A549 (cell line): Measurements from ENCODE around the gene TMEM266. TPM values are rescaled to one million over a fixed set of nuclear protein-coding genes. Genes with fewer than 3 reads are reported as not detected.
A peak's percentile ranks its signal among the peaks of the same experiment; 100 is the strongest.

Experiments
- ATAC-seq, 2 experiments: fragments of 200-7000 bp in 1 of 2; fragments of >200 bp in 1 of 2; cut with Nextera tagmentation in 1 of 2; cut with Tn5 transposase in 1 of 2; 3 replicates each; pipeline versions ENCODE4 v1.8.0 to v1.9.1; 2018 to 2020; ENCODE audit warnings: mild to moderate bottlenecking in 1 of 2, moderate library complexity in 1 of 2
- CTCF ChIA-PET: fragments of 300-600 bp; sonication (Branson Sonifier 250); formaldehyde crosslinking; extraction: SDS; loops from one replicate; lab custom pipeline; 2021; ENCODE audit warnings: antibody characterized with exemption, inconsistent platforms; lab: Yijun Ruan, JAX
- POLR2A ChIA-PET: fragments of 350-600 bp; formaldehyde crosslinking; extraction: SDS; loops from one replicate; lab custom pipeline; 2021; ENCODE audit warnings: antibody characterized with exemption, inconsistent platforms; lab: Yijun Ruan, JAX
- DNase-seq, 2 experiments: peaks; one replicate each; pipeline versions ENCODE4 v3.0.0 to v3.0.0-alpha.2; 2011 to 2016; ENCODE audit warnings: low read depth in 1 of 2, low spot score in 1 of 2
- FAIRE-seq: peaks from 2 replicates; lab custom pipeline; 2011; peaks lifted over from hg19 to GRCh38; lab: Jason Lieb, UNC
- H3K27ac ChIP-seq, 2 experiments: fragments of >200 bp; sonication (Bioruptor Twin); formaldehyde crosslinking; 3 replicates each; pipeline ENCODE4 v1.5.1; 2016 to 2017
- H3K4me1 ChIP-seq: fragments of >200 bp; sonication (Bioruptor Twin); formaldehyde crosslinking; 3 replicates; pipeline ENCODE4 v1.6.1; 2016
- H3K4me2 ChIP-seq: fragments of >200 bp; sonication (Bioruptor Twin); formaldehyde crosslinking; 3 replicates; pipeline ENCODE4 v1.6.1; 2016
- H3K4me3 ChIP-seq: fragments of >200 bp; sonication (Bioruptor Twin); formaldehyde crosslinking; 3 replicates; pipeline ENCODE4 v1.5.1; 2016
- H3K9me3 ChIP-seq: fragments of >200 bp; sonication (Bioruptor Twin); formaldehyde crosslinking; 3 replicates; pipeline ENCODE4 v1.6.1; 2016
- BHLHE40 ChIP-seq: IDR thresholded peaks from 2 replicates; pipeline ENCODE4 v1.6.1; 2012; ENCODE audit warnings: low read depth, low read length, inconsistent platforms
- CBX2 ChIP-seq: fragments of 200-600 bp; sonication (generic); IDR thresholded peaks from 2 replicates; pipeline ENCODE4 v1.6.1; 2016; ENCODE audit warnings: low read depth, mild to moderate bottlenecking, borderline replicate concordance
- CHD4 ChIP-seq: fragments of 200-600 bp; sonication (generic); IDR thresholded peaks from 2 replicates; pipeline ENCODE4 v1.6.1; 2016; ENCODE audit warnings: antibody characterized with exemption, mild to moderate bottlenecking, borderline replicate concordance
- EHMT2 ChIP-seq: fragments of 200-600 bp; sonication (generic); IDR thresholded peaks from 2 replicates; pipeline ENCODE4 v1.6.1; 2016; ENCODE audit warnings: antibody characterized with exemption, low read depth, mild to moderate bottlenecking, moderate library complexity
- EP300 ChIP-seq, 2 experiments: fragments of >200 bp; sonication (Bioruptor Twin); formaldehyde crosslinking; IDR thresholded peaks; 2 replicates in 1 of 2; 3 replicates in 1 of 2; pipeline ENCODE4 v1.6.1; 2016 to 2017
- ESRRA ChIP-seq: fragments of 150-350 bp; IDR thresholded peaks from 2 replicates; pipeline ENCODE4 v1.6.1; 2014; ENCODE audit warnings: mild to moderate bottlenecking, low read length, borderline replicate concordance
- FOSL2 ChIP-seq, 2 experiments: fragments of 450-650 bp in 1 of 2; fragments of >200 bp in 1 of 2; sonication (Bioruptor Twin) in 1 of 2; formaldehyde crosslinking; IDR thresholded peaks; 2 replicates each; pipeline versions ENCODE4 v1.5.0 to v1.6.1; 2016 to 2020; ENCODE audit warnings: mild to moderate bottlenecking in 1 of 2, moderate library complexity in 1 of 2
- HDAC2 ChIP-seq: fragments of 200-600 bp; sonication (generic); IDR thresholded peaks from 2 replicates; pipeline ENCODE4 v1.6.1; 2016
- HOXB5 ChIP-seq: fragments of 250-450 bp; sonication (Bioruptor Pico); IDR thresholded peaks from 2 replicates; pipeline ENCODE4 v1.5.0; 2020; ENCODE audit warnings: mild to moderate bottlenecking, moderate library complexity
- MAFK ChIP-seq: fragments of 450-650 bp; IDR thresholded peaks from 2 replicates; pipeline ENCODE4 v1.6.1; 2014; ENCODE audit not compliant: partially characterized antibody
- MAZ ChIP-seq: fragments of 150-350 bp; IDR thresholded peaks from 2 replicates; pipeline ENCODE4 v1.6.1; 2014; ENCODE audit warnings: antibody characterized with exemption, low read depth, low read length, borderline replicate concordance
- MYC ChIP-seq: IDR thresholded peaks from 2 replicates; pipeline ENCODE4 v1.6.1; 2012; ENCODE audit warnings: mild to moderate bottlenecking, inconsistent platforms, low read length, improper control_type of control experiment, borderline replicate concordance
- NFE2L2 ChIP-seq: fragments of 150-350 bp; conservative IDR thresholded peaks from 2 replicates; pipeline ENCODE4 v1.6.1; 2014; ENCODE audit warnings: low read length
- NR3C1 ChIP-seq: fragments of >200 bp; sonication (Bioruptor Twin); formaldehyde crosslinking; IDR thresholded peaks from 3 replicates; pipeline ENCODE4 v1.6.1; 2017
- POLR2A ChIP-seq: IDR thresholded peaks from 2 replicates; pipeline ENCODE4 v1.6.1; 2012; ENCODE audit warnings: mild to moderate bottlenecking, low read length
- RAD21 ChIP-seq, 2 experiments: fragments of >200 bp in 1 of 2; sonication (Bioruptor Twin) in 1 of 2; formaldehyde crosslinking in 1 of 2; IDR thresholded peaks in 1 of 2; conservative IDR thresholded peaks in 1 of 2; 2 replicates in 1 of 2; 3 replicates in 1 of 2; pipeline ENCODE4 v1.6.1; 2012 to 2018; ENCODE audit warnings: inconsistent platforms in 1 of 2
- RCOR1 ChIP-seq: fragments of 150-350 bp; IDR thresholded peaks from 2 replicates; pipeline ENCODE4 v1.6.1; 2014; ENCODE audit warnings: antibody characterized with exemption, low read length, low read depth
- SMC3 ChIP-seq: fragments of >200 bp; sonication (Bioruptor Twin); formaldehyde crosslinking; IDR thresholded peaks from 3 replicates; pipeline ENCODE4 v1.6.1; 2018; ENCODE audit warnings: inconsistent platforms
- TFCP2L1 ChIP-seq: fragments of 250-450 bp; sonication (Bioruptor Pico); IDR thresholded peaks from 2 replicates; pipeline ENCODE4 v1.5.0; 2021; ENCODE audit warnings: mild to moderate bottlenecking
- TP53 ChIP-seq: fragments of 250-450 bp; sonication (Bioruptor Pico); IDR thresholded peaks from 2 replicates; pipeline ENCODE4 v1.5.0; 2021; ENCODE audit warnings: mild to moderate bottlenecking, moderate library complexity
- ZC3H11A ChIP-seq: fragments of 450-650 bp; IDR thresholded peaks from 2 replicates; pipeline ENCODE4 v1.6.1; 2014; ENCODE audit warnings: antibody characterized with exemption, mild to moderate bottlenecking
- ZNF302 ChIP-seq: fragments of 250-450 bp; sonication (Bioruptor Pico); IDR thresholded peaks from 2 replicates; pipeline ENCODE4 v1.9.0; 2021; ENCODE audit warnings: inconsistent platforms, mild to moderate bottlenecking, moderate library complexity
- ZSCAN20 ChIP-seq: fragments of 250-450 bp; sonication (Bioruptor Pico); IDR thresholded peaks from 2 replicates; pipeline ENCODE4 v1.8.0; 2022; ENCODE audit warnings: mild to moderate bottlenecking, moderate library complexity
- WGBS: methylation state at CpG from one replicate; pipeline ENCODE4 v1.1.6; 2017; ENCODE audit errors: missing lambda C conversion rate; 5-methylcytosine and 5-hydroxymethylcytosine counted together
- polyA plus RNA-seq, 4 experiments: library from polyadenylated mRNA; depleted of rRNA in 3 of 4; stranded (reverse); fragments of >200 nt; fragmentation: RNase III in 1 of 4; extraction: RNeasy Plus Mini Kit Qiagen cat#74134 plus additional on column Dnase treatment in 1 of 4; gene quantifications; 2 replicates in 3 of 4; 3 replicates in 1 of 4; pipeline ENCODE4 v1.2.3, GENCODE V29; 2011 to 2017
- TF ChIP-seq, protein P1 (sequence below): IDR thresholded peaks from 2 replicates; pipeline ENCODE4 v1.6.1; 2012; ENCODE audit warnings: low read depth, borderline replicate concordance
- TF ChIP-seq, protein P2 (sequence below): fragments of >200 bp; sonication (Bioruptor Twin); formaldehyde crosslinking; IDR thresholded peaks from 2 replicates; pipeline ENCODE4 v1.6.1; 2016
- TF ChIP-seq, protein P3 (sequence below): IDR thresholded peaks from 2 replicates; pipeline ENCODE4 v1.6.1; 2012
- TF ChIP-seq, protein P4 (sequence below): fragments of 450-650 bp; IDR thresholded peaks from 2 replicates; pipeline ENCODE4 v1.6.1; 2014; ENCODE audit warnings: antibody characterized with exemption
- TF ChIP-seq, protein P5 (sequence below): IDR thresholded peaks from 2 replicates; pipeline ENCODE4 v1.6.1; 2012
- TF ChIP-seq, protein P6 (sequence below): fragments of 250-450 bp; sonication (Bioruptor Pico); IDR thresholded peaks from 2 replicates; pipeline ENCODE4 v1.5.0; 2020; ENCODE audit warnings: low read depth, mild to moderate bottlenecking, moderate library complexity

Gene TMEM266
- polyA plus RNA-seq, 2 of the 4 experiments (the other 2 are of a cell fraction): 0.06 to 0.08 TPM

DNA sequence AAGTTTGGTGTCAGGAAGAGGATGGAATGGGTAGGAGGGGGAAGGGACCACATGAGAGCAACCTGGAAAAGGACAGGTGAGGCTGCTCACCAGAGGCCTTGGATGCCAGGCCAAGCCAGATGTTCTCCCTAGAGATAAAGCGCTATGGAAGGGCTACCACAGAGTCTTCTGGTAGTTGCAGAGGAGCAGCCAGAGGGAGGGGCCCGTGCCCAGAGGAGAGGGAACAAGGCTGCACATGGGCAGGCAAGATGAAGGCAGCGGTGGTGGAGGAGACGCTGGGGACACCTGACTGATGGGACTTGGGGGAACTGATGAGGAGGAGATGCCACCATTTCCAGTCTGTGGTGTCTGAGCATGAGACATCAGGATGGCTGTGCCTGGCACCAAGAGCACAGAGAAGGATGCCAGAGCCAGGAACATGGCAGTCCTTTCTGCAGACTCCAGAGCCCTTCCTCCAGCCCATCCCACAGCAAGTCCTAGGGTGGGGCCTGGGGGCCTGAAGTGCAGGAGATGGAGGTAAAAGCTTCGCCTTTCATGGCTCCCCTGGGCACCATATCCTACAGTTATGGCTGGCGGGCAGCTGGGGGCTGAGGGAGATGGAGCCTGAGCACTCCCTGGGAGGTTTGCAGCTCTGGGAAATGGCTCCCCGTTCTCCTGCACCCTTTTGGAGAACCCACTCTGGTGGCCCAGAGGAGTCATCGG, 148.4 kb downstream of the TMEM266 start:
- WGBS: 90% methylated on average over 8 of the region's 8 CpGs
- Histone ChIP-seq H3K4me2 (no peak overlapping the region), H3K9me3 (no peaks in the 10 kb centered on the region), H3K27ac (no peak overlapping the region), H3K4me1 (no peaks in the 10 kb centered on the region), H3K4me3 (no peak overlapping the region)
- ChIA-PET CTCF (interaction anchor here (0.5 to 14.0 kb wide), 3 partner anchors 9 to 853 kb away, joined by 3 to 115 read pairs (median 4); no protein-coding TSS in a partner anchor), POLR2A (no interaction called here)
- ATAC-seq (no peak), DNase-seq (no peak), FAIRE-seq (no peak)
- TF ChIP-seq, protein P1, sequence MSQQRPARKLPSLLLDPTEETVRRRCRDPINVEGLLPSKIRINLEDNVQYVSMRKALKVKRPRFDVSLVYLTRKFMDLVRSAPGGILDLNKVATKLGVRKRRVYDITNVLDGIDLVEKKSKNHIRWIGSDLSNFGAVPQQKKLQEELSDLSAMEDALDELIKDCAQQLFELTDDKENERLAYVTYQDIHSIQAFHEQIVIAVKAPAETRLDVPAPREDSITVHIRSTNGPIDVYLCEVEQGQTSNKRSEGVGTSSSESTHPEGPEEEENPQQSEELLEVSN: no peak

DNA sequence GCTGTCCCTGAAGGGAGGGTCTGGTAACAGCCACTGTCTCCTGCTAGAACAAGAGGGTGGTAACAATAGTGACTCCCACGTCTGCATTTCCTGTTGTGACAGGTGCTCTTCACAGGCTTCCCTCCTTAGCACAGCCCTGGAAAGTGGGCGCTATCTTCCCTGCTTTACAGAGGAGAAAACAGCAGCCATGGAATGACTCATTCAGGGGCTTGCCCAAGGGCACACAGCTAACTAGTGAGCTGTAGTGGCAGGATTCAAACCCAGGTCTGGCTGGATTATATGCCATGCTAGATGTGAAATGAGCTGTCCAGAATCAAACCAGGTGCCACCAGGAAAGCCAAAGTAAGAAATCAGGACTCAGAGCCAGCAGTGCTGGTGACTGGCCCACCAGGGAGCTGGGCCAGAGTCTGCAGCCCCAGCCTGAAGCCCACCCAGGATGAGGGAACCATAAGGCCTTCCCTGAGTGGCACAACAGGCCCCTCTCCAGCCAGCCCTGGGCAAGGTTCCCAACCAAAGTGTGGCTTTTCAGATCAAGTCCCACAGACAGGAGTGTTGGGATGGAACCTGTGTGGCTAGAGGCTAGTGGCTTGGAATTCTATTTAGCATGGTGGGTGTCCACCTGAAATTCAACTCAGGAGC, 149.1 kb downstream of the TMEM266 start:
- Histone ChIP-seq H3K4me2 (no peak overlapping the region), H3K4me1 (no peaks in the 10 kb centered on the region), H3K27ac (no peak overlapping the region), H3K9me3 (no peaks in the 10 kb centered on the region), H3K4me3 (no peak overlapping the region)
- ChIA-PET CTCF (interaction anchor here (1.3 to 14.0 kb wide), 2 partner anchors 10 to 17 kb away, joined by 4 to 115 read pairs; no protein-coding TSS in a partner anchor), POLR2A (no interaction called here)
- ATAC-seq (no peak), DNase-seq (no peak), FAIRE-seq (peak; percentile 18)
- no peak for TF ChIP-seq ZNF302 (CRISPR knock-in tag)
- no peak for TF ChIP-seq POLR2A
- TF ChIP-seq, protein P2, sequence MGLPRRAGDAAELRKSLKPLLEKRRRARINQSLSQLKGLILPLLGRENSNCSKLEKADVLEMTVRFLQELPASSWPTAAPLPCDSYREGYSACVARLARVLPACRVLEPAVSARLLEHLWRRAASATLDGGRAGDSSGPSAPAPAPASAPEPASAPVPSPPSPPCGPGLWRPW: no peak
- no peak for TF ChIP-seq TFCP2L1 (CRISPR knock-in tag)
- TF ChIP-seq NFE2L2: no peak
- TF ChIP-seq, protein P3, sequence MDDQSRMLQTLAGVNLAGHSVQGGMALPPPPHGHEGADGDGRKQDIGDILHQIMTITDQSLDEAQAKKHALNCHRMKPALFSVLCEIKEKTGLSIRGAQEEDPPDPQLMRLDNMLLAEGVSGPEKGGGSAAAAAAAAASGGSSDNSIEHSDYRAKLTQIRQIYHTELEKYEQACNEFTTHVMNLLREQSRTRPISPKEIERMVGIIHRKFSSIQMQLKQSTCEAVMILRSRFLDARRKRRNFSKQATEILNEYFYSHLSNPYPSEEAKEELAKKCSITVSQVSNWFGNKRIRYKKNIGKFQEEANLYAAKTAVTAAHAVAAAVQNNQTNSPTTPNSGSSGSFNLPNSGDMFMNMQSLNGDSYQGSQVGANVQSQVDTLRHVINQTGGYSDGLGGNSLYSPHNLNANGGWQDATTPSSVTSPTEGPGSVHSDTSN: no peak
- TF ChIP-seq CHD4: no peak
- no peak for TF ChIP-seq TP53 (CRISPR knock-in tag)
- TF ChIP-seq EP300 (IDR thresholded peaks at IDR 0.05): no peak
- TF ChIP-seq RCOR1: no peak
- no peak for TF ChIP-seq HDAC2
- TF ChIP-seq RAD21 (conservative IDR thresholded peaks at IDR 0.05 in 1 of 2, IDR thresholded peaks at IDR 0.05 in 1 of 2): no peak
- TF ChIP-seq HOXB5 (CRISPR knock-in tag): no peak
- no peak for TF ChIP-seq SMC3
- TF ChIP-seq, protein P4, sequence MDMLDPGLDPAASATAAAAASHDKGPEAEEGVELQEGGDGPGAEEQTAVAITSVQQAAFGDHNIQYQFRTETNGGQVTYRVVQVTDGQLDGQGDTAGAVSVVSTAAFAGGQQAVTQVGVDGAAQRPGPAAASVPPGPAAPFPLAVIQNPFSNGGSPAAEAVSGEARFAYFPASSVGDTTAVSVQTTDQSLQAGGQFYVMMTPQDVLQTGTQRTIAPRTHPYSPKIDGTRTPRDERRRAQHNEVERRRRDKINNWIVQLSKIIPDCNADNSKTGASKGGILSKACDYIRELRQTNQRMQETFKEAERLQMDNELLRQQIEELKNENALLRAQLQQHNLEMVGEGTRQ: no peak
- TF ChIP-seq ZC3H11A: no peak
- TF ChIP-seq MAZ: no peak
- TF ChIP-seq NR3C1: no peak
- no peak for TF ChIP-seq MYC
- WGBS: 94% methylated on average over 2 of the region's 2 CpGs

DNA sequence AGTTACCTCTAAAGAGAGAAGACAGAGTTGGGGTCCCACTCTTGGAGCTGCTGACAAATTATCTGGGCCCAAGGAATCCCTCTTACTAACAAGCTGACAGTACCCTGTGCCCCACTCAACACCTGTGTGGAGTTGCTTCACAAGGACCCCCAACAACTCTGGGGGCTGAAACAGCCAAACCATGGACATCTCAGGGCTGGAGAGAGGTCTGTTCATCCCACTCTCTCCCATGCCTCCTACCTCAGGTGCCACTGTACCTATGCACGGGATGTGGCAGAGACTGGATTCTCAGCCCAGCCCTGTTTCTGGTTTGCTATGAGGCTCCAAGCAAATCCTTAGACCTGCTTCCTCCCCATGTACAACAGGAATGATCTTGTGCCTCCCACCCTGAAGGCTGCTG, 149.7 kb downstream of the TMEM266 start:
- ATAC-seq (no peak), DNase-seq (no peak), FAIRE-seq (no peak)
- CTCF ChIA-PET: interaction anchor here (1.2 to 14.0 kb wide), 3 partner anchors 17 to 102 kb away, joined by 3 to 115 read pairs (median 3); partner anchors contain the start of gene ETFA
- Histone ChIP-seq H3K4me3 (no peak overlapping the region), H3K4me2 (no peak overlapping the region), H3K9me3 (no peaks in the 10 kb centered on the region), H3K4me1 (no peaks in the 10 kb centered on the region), H3K27ac (no peak overlapping the region)
- TF ChIP-seq CBX2 (no peak), POLR2A (no peak), ZC3H11A (no peak), MAFK (no peak), FOSL2 (IDR thresholded peaks at IDR 0.05) (no peak), FOSL2 (CRISPR knock-in tag; IDR thresholded peaks at IDR 0.05) (no peak), ZSCAN20 (CRISPR knock-in tag) (no peak), CHD4 (no peak), TFCP2L1 (CRISPR knock-in tag) (no peak), HOXB5 (CRISPR knock-in tag) (no peak), ESRRA (no peak), EHMT2 (no peak), BHLHE40 (no peak)
- TF ChIP-seq, protein P5, sequence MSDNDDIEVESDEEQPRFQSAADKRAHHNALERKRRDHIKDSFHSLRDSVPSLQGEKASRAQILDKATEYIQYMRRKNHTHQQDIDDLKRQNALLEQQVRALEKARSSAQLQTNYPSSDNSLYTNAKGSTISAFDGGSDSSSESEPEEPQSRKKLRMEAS: no peak
- TF ChIP-seq, protein P6, sequence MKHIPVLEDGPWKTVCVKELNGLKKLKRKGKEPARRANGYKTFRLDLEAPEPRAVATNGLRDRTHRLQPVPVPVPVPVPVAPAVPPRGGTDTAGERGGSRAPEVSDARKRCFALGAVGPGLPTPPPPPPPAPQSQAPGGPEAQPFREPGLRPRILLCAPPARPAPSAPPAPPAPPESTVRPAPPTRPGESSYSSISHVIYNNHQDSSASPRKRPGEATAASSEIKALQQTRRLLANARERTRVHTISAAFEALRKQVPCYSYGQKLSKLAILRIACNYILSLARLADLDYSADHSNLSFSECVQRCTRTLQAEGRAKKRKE (CRISPR knock-in tag): no peak
- 75% methylated on average over 1 of the region's 1 CpG for WGBS
- POLR2A ChIA-PET: no interaction called here
